Prostate gland (tissue), 2 donors: Measurements from ENCODE around the gene IFT27.

ENCODE experiments used
- POLR2AphosphoS5 ChIP-seq: sonication (generic); formaldehyde crosslinking; IDR thresholded peaks from one replicate; pipeline ENCODE4 v1.6.1; 2017; ENCODE audit warnings: antibody characterized with exemption
- TF ChIP-seq, protein P1 (sequence below), 4 experiments: fragments of 200-600 bp in 2 of 4; fragments of 450-650 bp in 2 of 4; sonication (generic) in 2 of 4; IDR thresholded peaks; 1 replicate in 3 of 4; 2 replicates in 1 of 4; pipeline ENCODE4 v1.5.1; 2016 to 2019; ENCODE audit warnings: antibody characterized with exemption in 4 of 4, mild to moderate bottlenecking in 2 of 4, moderate library complexity in 2 of 4

DNA sequence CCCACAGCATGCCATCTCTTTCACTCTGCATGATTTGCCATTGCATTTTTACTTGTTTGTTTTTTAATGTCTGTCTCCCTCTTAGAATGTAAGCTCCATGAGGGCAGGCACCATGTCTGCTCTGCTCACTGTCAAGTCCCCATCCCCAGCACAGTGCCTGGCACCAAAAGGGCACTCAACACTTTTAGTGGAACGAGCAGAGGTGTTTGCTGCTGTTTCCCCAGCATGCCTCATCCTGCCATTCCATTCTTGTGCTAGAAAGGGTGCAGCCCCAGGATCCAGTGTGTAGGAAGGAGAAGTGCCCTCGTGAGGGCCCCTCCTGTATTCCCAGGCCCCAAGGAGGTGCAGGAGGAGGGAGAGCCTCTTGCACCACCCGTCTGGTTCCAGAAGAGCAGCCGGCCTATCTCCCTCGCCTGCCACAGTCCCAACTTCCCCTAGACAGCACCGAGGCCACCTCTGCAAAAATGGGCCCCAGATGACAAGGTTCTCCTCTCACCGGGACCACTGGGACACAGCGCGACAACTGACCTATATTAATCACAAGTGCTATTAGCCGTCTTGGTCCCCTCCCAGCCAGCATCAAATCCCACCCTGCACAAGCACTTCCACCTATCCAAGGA is 39.1 kb downstream of the IFT27 start:
- TF ChIP-seq, protein P1, sequence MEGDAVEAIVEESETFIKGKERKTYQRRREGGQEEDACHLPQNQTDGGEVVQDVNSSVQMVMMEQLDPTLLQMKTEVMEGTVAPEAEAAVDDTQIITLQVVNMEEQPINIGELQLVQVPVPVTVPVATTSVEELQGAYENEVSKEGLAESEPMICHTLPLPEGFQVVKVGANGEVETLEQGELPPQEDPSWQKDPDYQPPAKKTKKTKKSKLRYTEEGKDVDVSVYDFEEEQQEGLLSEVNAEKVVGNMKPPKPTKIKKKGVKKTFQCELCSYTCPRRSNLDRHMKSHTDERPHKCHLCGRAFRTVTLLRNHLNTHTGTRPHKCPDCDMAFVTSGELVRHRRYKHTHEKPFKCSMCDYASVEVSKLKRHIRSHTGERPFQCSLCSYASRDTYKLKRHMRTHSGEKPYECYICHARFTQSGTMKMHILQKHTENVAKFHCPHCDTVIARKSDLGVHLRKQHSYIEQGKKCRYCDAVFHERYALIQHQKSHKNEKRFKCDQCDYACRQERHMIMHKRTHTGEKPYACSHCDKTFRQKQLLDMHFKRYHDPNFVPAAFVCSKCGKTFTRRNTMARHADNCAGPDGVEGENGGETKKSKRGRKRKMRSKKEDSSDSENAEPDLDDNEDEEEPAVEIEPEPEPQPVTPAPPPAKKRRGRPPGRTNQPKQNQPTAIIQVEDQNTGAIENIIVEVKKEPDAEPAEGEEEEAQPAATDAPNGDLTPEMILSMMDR (IDR thresholded peaks at IDR 0.05) = no peak
- no peak for TF ChIP-seq POLR2AphosphoS5
